ENCODE results near the gene CRKL.
"Not testable (repeated sequence)": the region's sequence is repeated elsewhere in the genome, so short reads cannot be mapped to it uniquely, and the experiment has no call there.

CRKL gene

GRCh38 chr22:20967697-20968211 lies 50.5 kb downstream of the CRKL start:
- DNase-seq (ENCODE audit: low read depth) = no peak

DNA sequence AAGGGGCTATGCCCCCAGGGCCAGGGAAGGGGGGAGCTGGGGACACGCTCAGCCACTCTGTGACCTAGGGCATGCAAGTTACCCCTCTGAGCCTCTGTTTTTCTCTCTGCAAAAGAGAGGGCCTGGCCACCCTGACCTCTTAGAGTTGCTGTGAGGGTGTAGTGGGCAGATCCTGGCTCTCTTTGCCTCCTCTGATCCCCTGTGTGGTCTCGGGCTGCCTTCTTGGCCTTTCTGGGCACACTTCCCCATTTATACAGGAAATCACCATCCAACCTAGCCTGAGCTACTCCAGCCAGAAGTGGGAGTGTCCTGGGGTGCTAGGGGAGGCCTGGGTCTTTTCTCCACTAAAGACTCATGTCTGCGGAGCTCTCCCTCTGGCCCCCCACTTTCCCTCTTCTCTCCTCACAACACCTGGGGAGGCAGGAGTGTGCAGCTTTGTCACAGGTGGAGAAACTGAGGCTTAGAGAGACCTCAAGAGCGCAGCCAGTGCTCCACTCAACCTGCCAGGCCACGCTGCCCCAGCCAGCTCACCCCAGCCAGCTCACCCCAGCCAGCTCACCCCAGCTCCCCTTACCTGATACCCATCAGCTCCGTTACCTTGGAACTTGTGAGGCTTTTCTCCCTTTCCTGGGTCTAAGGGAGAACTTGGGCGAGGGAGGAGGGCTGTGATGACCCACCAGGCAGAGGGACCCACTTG lies 51.2 kb downstream of the CRKL start:
- DNase-seq (ENCODE audit: low read depth) = no peak

DNA sequence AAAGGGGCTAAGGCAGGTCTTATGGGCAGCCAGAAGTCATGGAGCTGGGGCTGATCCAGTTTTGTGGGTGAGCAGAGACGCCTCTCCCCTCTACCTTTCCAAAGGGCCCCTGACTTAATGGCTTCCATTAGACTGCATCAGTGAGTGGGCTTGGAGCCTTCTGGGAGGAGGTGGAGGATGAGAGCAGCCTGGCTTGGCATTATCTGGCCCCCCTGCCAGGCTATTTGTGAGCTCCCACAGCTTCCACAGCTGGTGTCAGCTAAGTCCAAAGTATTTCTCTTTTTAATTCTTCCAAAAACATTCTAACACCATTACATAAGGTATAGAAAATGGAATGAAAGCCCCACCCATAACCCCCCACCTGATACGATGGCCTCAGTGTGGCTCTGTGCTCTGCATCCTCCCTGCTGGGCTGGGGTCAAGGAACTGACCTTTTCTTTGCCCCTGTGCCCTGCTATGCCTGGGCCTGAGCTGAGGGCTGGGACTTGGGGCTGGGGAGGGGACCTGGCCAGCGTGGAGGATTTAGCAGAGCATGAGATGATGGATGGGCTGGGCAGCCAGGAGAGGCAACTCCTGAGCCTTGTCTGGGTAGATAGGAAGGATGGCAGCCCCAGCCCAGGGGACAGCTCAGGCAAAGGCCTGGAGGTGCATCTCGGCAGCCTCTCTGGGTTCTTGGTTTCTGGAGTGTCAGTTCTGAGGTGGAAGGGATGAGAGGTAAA lies 53.9 kb downstream of the CRKL start:
- DNase-seq (ENCODE audit: low read depth) = no peak

GRCh38 chr22:20972014-20972694 lies 54.9 kb downstream of the CRKL start:
- not testable (repeated sequence) for DNase-seq (ENCODE audit: low read depth)

- DNase-seq (ENCODE audit: low read depth) = no peak
Observed at GRCh38 chr22:20972933-20973577, 55.8 kb downstream of the CRKL start.

GRCh38 chr22:20973634-20974286 lies 56.6 kb downstream of the CRKL start:
- no peak for DNase-seq (ENCODE audit: low read depth)

GRCh38 chr22:20974336-20974955 lies 57.2 kb downstream of the CRKL start:
- no peak for DNase-seq (ENCODE audit: low read depth)

DNA sequence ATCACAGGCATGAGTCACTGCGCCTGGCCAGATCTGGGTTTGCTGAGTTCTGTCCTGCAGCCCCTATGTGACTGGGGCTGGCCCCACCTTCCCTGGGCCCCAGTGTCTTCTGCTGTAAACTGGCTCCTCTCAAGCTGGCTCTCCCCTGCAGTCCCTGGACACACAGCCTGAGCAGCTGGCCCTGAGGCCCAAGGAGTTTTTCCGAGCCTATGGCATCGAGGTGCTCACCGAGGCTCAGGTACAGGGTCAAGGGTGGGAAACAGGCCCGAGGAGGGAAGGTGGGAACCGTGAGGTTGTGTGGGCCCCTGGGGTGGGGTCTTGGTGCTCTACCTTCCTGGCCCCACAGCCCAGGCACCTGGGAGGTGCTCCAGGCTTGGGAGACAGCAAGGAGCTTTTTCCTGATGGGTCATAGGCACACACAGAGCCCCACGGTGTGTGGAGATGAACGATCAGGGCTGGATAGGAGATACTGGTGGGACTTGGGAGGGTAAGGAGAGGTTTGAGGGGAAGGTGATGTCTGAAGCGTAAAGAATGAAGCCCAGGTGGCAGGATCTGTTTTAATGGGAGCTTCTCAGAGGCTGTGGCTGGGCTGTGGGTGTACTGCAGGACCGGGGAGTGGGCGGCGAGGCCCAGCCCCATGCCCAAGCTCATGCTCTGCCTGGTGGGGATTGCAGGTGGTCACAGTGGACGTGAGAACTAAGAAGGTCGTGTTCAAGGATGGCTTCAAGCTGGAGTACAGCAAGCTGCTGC lies 58.5 kb downstream of the CRKL start:
- DNase-seq (ENCODE audit: low read depth) = no peak

DNA sequence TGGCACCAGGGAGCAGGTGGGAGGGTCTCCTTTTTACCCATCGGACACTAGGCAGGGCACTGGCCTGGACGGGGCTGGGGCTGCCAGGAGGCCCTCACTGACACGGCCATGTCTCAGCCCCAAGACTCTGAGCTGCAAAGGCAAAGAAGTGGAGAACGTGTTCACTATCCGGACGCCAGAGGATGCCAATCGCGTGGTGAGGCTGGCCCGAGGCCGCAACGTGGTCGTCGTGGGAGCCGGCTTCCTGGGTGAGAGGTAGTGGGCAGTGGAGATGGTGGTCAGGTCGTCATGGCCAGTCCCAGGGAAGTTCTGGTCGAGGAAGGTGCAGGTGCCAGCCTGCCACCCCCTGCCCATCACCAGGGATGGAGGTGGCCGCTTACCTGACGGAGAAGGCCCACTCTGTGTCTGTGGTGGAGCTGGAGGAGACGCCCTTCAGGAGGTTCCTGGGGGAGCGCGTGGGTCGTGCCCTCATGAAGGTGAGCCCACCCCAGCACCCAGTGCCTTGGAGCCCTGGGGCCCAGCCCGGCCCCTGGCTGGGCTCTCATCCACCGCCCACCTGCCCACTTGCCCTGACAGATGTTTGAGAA lies 59.2 kb downstream of the CRKL start:
- DNase-seq (ENCODE audit: low read depth) = no peak

GRCh38 chr22:20977019-20977418 lies 59.8 kb downstream of the CRKL start:
- no peak for DNase-seq (ENCODE audit: low read depth)

- no peak for DNase-seq (ENCODE audit: low read depth)
Observed at GRCh38 chr22:20977516-20978170, 60.4 kb downstream of the CRKL start.

DNA sequence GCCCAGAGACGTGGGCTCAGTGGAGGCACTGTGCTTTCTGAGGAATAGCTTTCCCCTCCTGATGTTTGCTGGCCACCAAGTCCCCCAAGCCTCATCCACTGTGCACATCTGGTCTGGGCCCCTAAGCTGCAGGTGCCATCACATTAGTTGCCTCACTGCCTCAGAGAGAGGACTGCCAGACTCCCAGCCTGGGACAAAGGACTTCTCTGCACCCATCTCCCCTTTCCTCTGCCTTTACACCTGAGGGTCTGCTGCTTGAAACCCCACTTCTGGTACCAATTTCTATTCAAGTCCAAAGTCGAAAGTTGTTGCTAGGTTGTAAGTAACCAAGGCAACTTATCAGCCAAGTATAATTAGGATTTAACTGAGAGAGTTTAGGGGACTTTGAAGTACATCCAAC lies 61.2 kb downstream of the CRKL start:
- no peak for DNase-seq (ENCODE audit: low read depth)

- peak; percentile 74 for DNase-seq (ENCODE audit: low read depth)
Observed at GRCh38 chr22:20979243-20979809, 62.1 kb downstream of the CRKL start.

- no peak for DNase-seq (ENCODE audit: low read depth)
Observed at GRCh38 chr22:20979940-20980453, 62.8 kb downstream of the CRKL start.

- no peak for DNase-seq (ENCODE audit: low read depth)
Observed at GRCh38 chr22:20980523-20980922, 63.3 kb downstream of the CRKL start.

GRCh38 chr22:20980938-20981722 lies 63.9 kb downstream of the CRKL start:
- DNase-seq (ENCODE audit: low read depth) = no peak

- DNase-seq (ENCODE audit: low read depth) = peak; percentile 84
Observed at GRCh38 chr22:20981787-20982562, 64.8 kb downstream of the CRKL start, which contains the start of gene LZTR1. Gene LZTR1, plus strand, starts transcription at chr22:20982297. Its CDS starts 75 bp downstream, at chr22:20982372.

DNA sequence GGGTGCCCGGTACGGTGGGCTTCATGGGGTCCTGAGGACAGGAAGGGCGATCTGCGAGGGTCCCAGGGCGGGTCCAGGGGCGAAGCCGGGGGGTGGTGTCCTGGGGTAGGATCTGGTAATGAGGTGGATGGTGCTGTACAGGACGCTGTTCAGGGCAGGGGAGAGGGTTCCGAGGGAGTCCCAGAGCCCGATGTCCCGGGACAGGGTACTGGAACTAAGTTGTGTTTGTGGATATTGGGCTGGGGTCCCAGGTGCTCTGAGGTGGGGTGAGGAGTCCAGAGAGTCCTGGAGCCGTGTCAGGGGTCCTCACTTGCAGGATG lies 65.3 kb downstream of the CRKL start:
- DNase-seq (ENCODE audit: low read depth) = no peak
